NB4 (cell line): ENCODE data around the gene CHMP2A.

Experiments used
- CTCF ChIP-seq: IDR thresholded peaks from one replicate; pipeline ENCODE4 v1.5.1; 2012; ENCODE audit warnings: low read depth, low read length
- MAX ChIP-seq: IDR thresholded peaks from 2 replicates; pipeline ENCODE4 v1.6.1; 2011; ENCODE audit warnings: low read depth, low read length
- POLR2A ChIP-seq: IDR thresholded peaks from 2 replicates; pipeline ENCODE4 v1.6.1; 2011; ENCODE audit warnings: mild to moderate bottlenecking; ENCODE audit not compliant: insufficient read length; ENCODE audit errors: extremely low read depth

- TF ChIP-seq CTCF (no peak), MAX (no peak), POLR2A (no peak)
These were observed 7.5 kb upstream of the CHMP2A start for GRCh38 chr19:58562122-58563033.
